Psoas muscle (tissue), 8 donors: Measurements from ENCODE around the gene ITPR2. TPM values are rescaled to one million over a fixed set of nuclear protein-coding genes. Genes with fewer than 3 reads are reported as not detected.

ENCODE experiments used
- ATAC-seq, 4 donors: fragments of 200-7000 bp; cut with Tn5 transposase; one replicate each; pipeline ENCODE4 v1.9.1; 2020; ENCODE audit warnings: moderate library complexity in 3 of 4, mild to moderate bottlenecking in 2 of 4
- DNase-seq, 2 donors: peaks; one replicate each; pipeline ENCODE4 v3.0.0-alpha.2; 2020
- H3K27ac ChIP-seq: fragments of 200-600 bp; one replicate; pipeline ENCODE4 v1.8.0; 2022
- H3K27me3 ChIP-seq, 3 donors: fragments of 200-600 bp in 1 of 3; one replicate each; pipeline versions ENCODE4 v1.6.1 to v1.8.0; 2013 to 2022; ENCODE audit warnings: low read length in 2 of 3, mild to moderate bottlenecking in 2 of 3, moderate library complexity in 1 of 3; ENCODE audit not compliant: insufficient read depth in 3 of 3
- H3K36me3 ChIP-seq, 2 donors: fragments of 200-600 bp in 1 of 2; one replicate each; pipeline versions ENCODE4 v1.6.1 to v1.8.0; 2013 to 2022; ENCODE audit warnings: low read depth in 1 of 2, mild to moderate bottlenecking in 1 of 2, moderate library complexity in 1 of 2; ENCODE audit not compliant: insufficient read depth in 1 of 2
- H3K4me1 ChIP-seq: fragments of 200-600 bp; one replicate; pipeline ENCODE4 v1.8.0; 2022
- H3K4me3 ChIP-seq: fragments of 200-600 bp; one replicate; pipeline ENCODE4 v1.8.0; 2022; ENCODE audit warnings: mild to moderate bottlenecking
- H3K9me3 ChIP-seq: fragments of 200-600 bp; one replicate; pipeline ENCODE4 v1.8.0; 2022
- CTCF ChIP-seq: fragments of 200-600 bp; IDR thresholded peaks from one replicate; pipeline ENCODE4 v1.8.0; 2022; ENCODE audit warnings: antibody characterized with exemption
- WGBS, 3 donors: extraction: QIAGEN DNeasy Blood & Tissue Kit; methylation state at CpG; one replicate each; pipeline versions ENCODE4 v1.1.6 to v1.1.7; 2013; 5-methylcytosine and 5-hydroxymethylcytosine counted together
- intact Hi-C, 2 donors: fragments of 100-400 bp; cut with DNase I; formaldehyde crosslinking; loops; one replicate each; pipeline versions ENCODE4 v1.11.0 to v1.14.2; 2022
- polyA plus RNA-seq, 3 donors: library from polyadenylated mRNA; stranded (reverse); fragments of 200-250 nt; gene quantifications; one replicate each; pipeline ENCODE4 v1.2.3, GENCODE V29; 2013
- total RNA-seq, 4 donors: library from RNA; stranded (reverse); fragmentation: NEBNext Ultra II Directional in 2 of 4; extraction: Animal tissue kit (Norgen Biotek cat#: 25700) in 2 of 4; gene quantifications; one replicate each; pipeline versions ENCODE4 v1.2.1 to v1.2.4, GENCODE V29; 2021 to 2023
- donor health status: healthy with polysubstance abuse.
- donor health status: DM: no; HTN: no; CAD: no; lungs with moderate emphysema.
- donor health status: Bipolar disorder and iron deficiency.
- donor health status: healthy.
- donor health status: DM: yes; HTN: yes; CAD: no.
- donor health status: DM: no; HTN: no; CAD: no.
- donor health status: DM: no; HTN: no; CAD: no.
- donor health status: DM: yes; HTN: yes; CAD: no.

Gene ITPR2
- total and polyA plus RNA-seq, 7 donors, result 0.86 to 10.3 (median 6.1) TPM

GRCh38 chr12:26728205-26729050 lies 104.6 kb downstream of the ITPR2 start:
- H3K27me3 ChIP-seq, result no peaks in the 10 kb centered on the region
- peaks cover 3% of the 10 kb centered on the region for H3K4me1 ChIP-seq
- WGBS, 3 donors, result 64 to 70% (median 65%) methylated on average over 5 of the region's 5 CpGs
- H3K4me3 ChIP-seq, result no peak overlapping the region
- no peaks in the 10 kb centered on the region for H3K36me3 ChIP-seq
- TF ChIP-seq CTCF, result no peak
- DNase-seq (no peak), ATAC-seq (no peak)
- intact Hi-C loops, result no loop called here
- no peaks in the 10 kb centered on the region for H3K9me3 ChIP-seq
- H3K27ac ChIP-seq, result no peak overlapping the region

- H3K27ac ChIP-seq, result no peak overlapping the region
- H3K36me3 ChIP-seq, result no peaks in the 10 kb centered on the region
- ATAC-seq (no peak), DNase-seq (no peak)
- no peaks in the 10 kb centered on the region for H3K27me3 ChIP-seq
- no peak overlapping the region for H3K4me3 ChIP-seq
- peaks cover 3% of the 10 kb centered on the region for H3K4me1 ChIP-seq
- no peaks in the 10 kb centered on the region for H3K9me3 ChIP-seq
- WGBS, 3 donors, result 84 to 89% (median 87%) methylated on average over 13 of the region's 13 CpGs
- TF ChIP-seq CTCF, result no peak
- intact Hi-C loops, result no loop called here
These were observed 105.4 kb downstream of the ITPR2 start for GRCh38 chr12:26727482-26728204.

GRCh38 chr12:26726956-26727355 lies 106.0 kb downstream of the ITPR2 start:
- Histone ChIP-seq H3K4me1 (peaks cover 3% of the 10 kb centered on the region), H3K4me3 (no peak overlapping the region), H3K36me3 (no peaks in the 10 kb centered on the region), H3K27me3 (no peaks in the 10 kb centered on the region), H3K27ac (no peak overlapping the region), H3K9me3 (no peaks in the 10 kb centered on the region)
- DNase-seq (no peak), ATAC-seq (no peak)
- WGBS, 3 donors, result 43 to 56% (median 50%) methylated on average over 2 of the region's 2 CpGs
- TF ChIP-seq CTCF, result no peak
- intact Hi-C loops, result no loop called here

GRCh38 chr12:26725276-26725916 lies 107.6 kb downstream of the ITPR2 start:
- TF ChIP-seq CTCF, result no peak
- ATAC-seq (no peak), DNase-seq (no peak)
- peaks cover 3% of the 10 kb centered on the region for H3K4me1 ChIP-seq
- H3K4me3 ChIP-seq, result no peak overlapping the region
- intact Hi-C loops, result no loop called here
- H3K36me3 ChIP-seq, result no peaks in the 10 kb centered on the region
- H3K9me3 ChIP-seq, result no peaks in the 10 kb centered on the region
- 96 to 99% (median 97%) methylated on average over 2 of the region's 2 CpGs for WGBS, 3 donors
- H3K27ac ChIP-seq, result no peak overlapping the region
- H3K27me3 ChIP-seq, result no peaks in the 10 kb centered on the region
